CD14-positive monocyte (primary cell): Measurements from ENCODE around the gene PMPCA. TPM values are rescaled to one million over a fixed set of nuclear protein-coding genes. Genes with fewer than 3 reads are reported as not detected.

Source experiments
- DNase-seq, 3 donors: peaks; one replicate each; pipeline ENCODE4 v3.0.0-alpha.2; 2011 to 2022
- H2AFZ ChIP-seq: 2 replicates; pipeline ENCODE4 v1.6.0; 2012; ENCODE audit warnings: mild to moderate bottlenecking, low read depth, low read length, inconsistent platforms; ENCODE audit not compliant: insufficient read depth, poor library complexity, severe bottlenecking
- H3K27ac ChIP-seq, 2 donors: 1 replicate in 1 of 2; 2 replicates in 1 of 2; pipeline ENCODE4 v1.5.1; 2012 to 2013; ENCODE audit warnings: low read length in 2 of 2, control low read depth in 1 of 2, inconsistent platforms in 1 of 2, low read depth in 1 of 2, mild to moderate bottlenecking in 1 of 2
- H3K27me3 ChIP-seq, 2 donors: one replicate each; pipeline versions ENCODE4 v1.6.0 to v1.6.1; 2011 to 2013; ENCODE audit warnings: low read length in 2 of 2; ENCODE audit not compliant: control insufficient read depth in 2 of 2, insufficient read depth in 2 of 2
- H3K36me3 ChIP-seq, 2 donors: replicated peaks in 1 of 2; 1 replicate in 1 of 2; 2 replicates in 1 of 2; pipeline versions ENCODE4 v1.5.1 to v1.6.1; 2012 to 2013; ENCODE audit warnings: low read length in 2 of 2, control low read depth in 1 of 2, inconsistent platforms in 1 of 2, mild to moderate bottlenecking in 1 of 2; ENCODE audit not compliant: insufficient read depth in 2 of 2, control insufficient read depth in 1 of 2
- H3K4me1 ChIP-seq, 2 donors: 1 replicate in 1 of 2; 2 replicates in 1 of 2; pipeline versions ENCODE4 v1.5.1 to v1.6.1; 2012 to 2013; ENCODE audit warnings: low read length in 2 of 2, control low read depth in 1 of 2, inconsistent platforms in 1 of 2, mild to moderate bottlenecking in 1 of 2, moderate library complexity in 1 of 2; ENCODE audit not compliant: insufficient read depth in 2 of 2, control insufficient read depth in 1 of 2
- H3K4me2 ChIP-seq: replicated peaks from 2 replicates; pipeline ENCODE3; 2012; ENCODE audit warnings: low read length, moderate library complexity, mild to moderate bottlenecking; ENCODE audit not compliant: poor library complexity, severe bottlenecking; ENCODE audit errors: extremely low read depth
- H3K4me3 ChIP-seq, 3 experiments: fragments of 200-600 bp in 1 of 3; sonication (generic) in 1 of 3; replicated peaks in 1 of 3; 1 replicate in 2 of 3; 2 replicates in 1 of 3; pipeline ENCODE4 v1.5.1; 2011 to 2013; ENCODE audit warnings: low read length in 3 of 3, mild to moderate bottlenecking in 3 of 3, control low read depth in 2 of 3, low read depth in 2 of 3, inconsistent platforms in 1 of 3, moderate library complexity in 1 of 3
- H3K79me2 ChIP-seq: 2 replicates; pipeline ENCODE4 v1.6.0; 2012; ENCODE audit warnings: mild to moderate bottlenecking, control low read depth, inconsistent platforms, low read length, moderate library complexity; ENCODE audit not compliant: insufficient read depth
- H3K9ac ChIP-seq: 2 replicates; pipeline ENCODE4 v1.6.0; 2017; ENCODE audit warnings: low read length, mild to moderate bottlenecking; ENCODE audit not compliant: insufficient read depth, poor library complexity, severe bottlenecking
- H3K9me3 ChIP-seq, 2 donors: replicated peaks in 1 of 2; 1 replicate in 1 of 2; 2 replicates in 1 of 2; pipeline versions ENCODE4 v1.5.1 to v1.6.1; 2012 to 2013; ENCODE audit warnings: low read length in 2 of 2, control low read depth in 1 of 2; ENCODE audit not compliant: control insufficient read depth in 1 of 2, insufficient read depth in 1 of 2
- H4K20me1 ChIP-seq: 2 replicates; pipeline ENCODE4 v1.6.0; 2012; ENCODE audit warnings: mild to moderate bottlenecking, low read length, control low read depth, moderate library complexity; ENCODE audit not compliant: insufficient read depth
- H3K27ac Mint-ChIP-seq, 7 donors: one replicate each; pipeline ENCODE4 v1.8.0; 2020; ENCODE audit warnings: mild to moderate bottlenecking in 7 of 7, mixed read lengths in 7 of 7, moderate library complexity in 6 of 7, inconsistent platforms in 2 of 7
- H3K27me3 Mint-ChIP-seq, 3 donors: one replicate each; pipeline ENCODE4 v1.8.0; 2021 to 2022; ENCODE audit warnings: low read depth in 3 of 3, mild to moderate bottlenecking in 3 of 3, mixed read lengths in 3 of 3, moderate library complexity in 3 of 3, inconsistent platforms in 1 of 3
- H3K36me3 Mint-ChIP-seq, 2 donors: one replicate each; pipeline ENCODE4 v1.8.0; 2020; ENCODE audit warnings: mixed read lengths in 2 of 2, inconsistent platforms in 1 of 2, mild to moderate bottlenecking in 1 of 2
- H3K4me1 Mint-ChIP-seq: one replicate; pipeline ENCODE4 v1.8.0; 2020; ENCODE audit warnings: mild to moderate bottlenecking, mixed read lengths
- H3K4me3 Mint-ChIP-seq, 2 donors: one replicate each; pipeline ENCODE4 v1.8.0; 2020; ENCODE audit warnings: mild to moderate bottlenecking in 2 of 2, mixed read lengths in 2 of 2, moderate library complexity in 1 of 2
- H3K9me3 Mint-ChIP-seq, 7 donors: one replicate each; pipeline ENCODE4 v1.8.0; 2020 to 2022; ENCODE audit warnings: mixed read lengths in 7 of 7, mild to moderate bottlenecking in 6 of 7, moderate library complexity in 6 of 7, inconsistent platforms in 2 of 7
- CTCF ChIP-seq: fragments of 200-600 bp; IDR thresholded peaks from one replicate; pipeline ENCODE4 v1.8.0; 2022; ENCODE audit warnings: antibody characterized with exemption, mild to moderate bottlenecking
- WGBS: methylation state at CpG from one replicate; pipeline ENCODE4 v1.1.5; 2013; ENCODE audit warnings: missing lambda C conversion rate; ENCODE audit not compliant: insufficient coverage; 5-methylcytosine and 5-hydroxymethylcytosine counted together
- intact Hi-C, 2 donors: fragments of 100-400 bp; cut with micrococcal nuclease; formaldehyde crosslinking; loops; one replicate each; pipeline versions ENCODE4 v1.15.0 to v1.15.1; 2023
- polyA plus RNA-seq, 3 donors: library from polyadenylated mRNA; depleted of rRNA in 1 of 3; unstranded in 2 of 3; stranded (reverse) in 1 of 3; fragments of 300-500 nt in 2 of 3; fragments of >200 nt in 1 of 3; fragmentation: Illumina TruSeq in 2 of 3; gene quantifications; 1 replicate in 2 of 3; 2 replicates in 1 of 3; pipeline ENCODE4 v1.2.3, GENCODE V29; 2012 to 2021

The PMPCA gene
- polyA plus RNA-seq, 3 donors = 23.1 to 58.8 (median 24.9) TPM

GRCh38 chr9:136376457-136376856 lies 34.0 kb upstream of the PMPCA start:
- intact Hi-C loops = no loop called here
- H4K20me1 ChIP-seq = peaks cover 10% of the 10 kb centered on the region
- no peak for DNase-seq
- peak overlapping the region; percentile 46 to 48 for H3K27ac ChIP-seq
- Mint-ChIP-seq H3K27ac (peak overlapping the region in 1 of 7 donors; percentile 79), H3K4me3 (no peak overlapping the region), H3K4me1 (peaks cover 27% of the 10 kb centered on the region), H3K9me3 (no peaks in the 10 kb centered on the region), H3K27me3 (no peaks in the 10 kb centered on the region), H3K36me3 (peaks cover 5 to 31% of the 10 kb centered on the region in 2 donors)
- WGBS = 98% methylated on average over 6 of the region's 8 CpGs
- H3K79me2 ChIP-seq = peaks cover 20% of the 10 kb centered on the region
- peak overlapping the region; percentile 49 for H3K9ac ChIP-seq
- H3K36me3 ChIP-seq = peaks cover 29 to 40% of the 10 kb centered on the region in 2 donors
- H2AFZ ChIP-seq = no peak overlapping the region
- no peaks in the 10 kb centered on the region for H3K9me3 ChIP-seq
- H3K4me2 ChIP-seq = no peak overlapping the region
- peaks cover 38 to 48% of the 10 kb centered on the region in 2 donors for H3K4me1 ChIP-seq
- no peaks in the 10 kb centered on the region for H3K27me3 ChIP-seq
- no peak overlapping the region for H3K4me3 ChIP-seq
- no peak for TF ChIP-seq CTCF

GRCh38 chr9:136377341-136378169 lies 32.9 kb upstream of the PMPCA start:
- peak overlapping the region; percentile 19 for H3K4me2 ChIP-seq
- intact Hi-C loops = no loop called here
- peak in 2 of 3 donors; percentile 23 to 39 for DNase-seq
- no peaks in the 10 kb centered on the region for H3K27me3 ChIP-seq
- Mint-ChIP-seq H3K27ac (peak overlapping the region in 4 of 7 donors; percentile 10 to 69 (median 36)), H3K4me1 (peaks cover 23% of the 10 kb centered on the region), H3K27me3 (no peaks in the 10 kb centered on the region), H3K36me3 (peaks cover 13 to 38% of the 10 kb centered on the region in 2 donors), H3K4me3 (no peak overlapping the region), H3K9me3 (no peaks in the 10 kb centered on the region)
- H3K36me3 ChIP-seq = peaks cover 36 to 46% of the 10 kb centered on the region in 2 donors
- peak overlapping the region; percentile 49 for H3K9ac ChIP-seq
- no peaks in the 10 kb centered on the region for H4K20me1 ChIP-seq
- peaks cover 28 to 37% of the 10 kb centered on the region in 2 donors for H3K4me1 ChIP-seq
- H2AFZ ChIP-seq = no peak overlapping the region
- H3K79me2 ChIP-seq = peaks cover 9% of the 10 kb centered on the region
- H3K4me3 ChIP-seq = no peak overlapping the region
- no peaks in the 10 kb centered on the region for H3K9me3 ChIP-seq
- H3K27ac ChIP-seq = peak overlapping the region; percentile 46 to 48
- no peak for TF ChIP-seq CTCF
- 92% methylated on average over 19 of the region's 32 CpGs for WGBS
